Measurements from ENCODE around the gene SCYL2.

GRCh38 chr12:100266585-100266834 lies 467 bp upstream of the SCYL2 start:
- no peak for TF ChIP-seq CTCF (conservative IDR thresholded peaks at IDR 0.05; ENCODE audit: low read depth in 2 of 2)
- no peak for TF ChIP-seq REST (IDR thresholded peaks at IDR 0.05; ENCODE audit: unreplicated experiment)
- TF ChIP-seq EZH2phosphoT487 (IDR thresholded peaks at IDR 0.05; ENCODE audit: unreplicated experiment), result no peak
- TF ChIP-seq EZH2 (IDR thresholded peaks at IDR 0.05; ENCODE audit: low read depth, unreplicated experiment), result no peak
- TF ChIP-seq CREB1 (CRISPR knock-in tag; IDR thresholded peaks at IDR 0.05; ENCODE audit: low read depth), result no peak
- TF ChIP-seq POLR2AphosphoS5 (IDR thresholded peaks at IDR 0.05; ENCODE audit: low read depth), result no peak
- TF ChIP-seq ETS1 (IDR thresholded peaks at IDR 0.05), result no peak
- no peak for TF ChIP-seq ZNF462 (CRISPR knock-in tag; IDR thresholded peaks at IDR 0.05)
- no peak for TF ChIP-seq JUNB (IDR thresholded peaks at IDR 0.05; ENCODE audit: unreplicated experiment)
- no peak for TF ChIP-seq NANOG (IDR thresholded peaks at IDR 0.05; ENCODE audit: borderline replicate concordance)
- TF ChIP-seq STAT1 (IDR thresholded peaks at IDR 0.05; ENCODE audit: unreplicated experiment), result no peak

Data from GM23338 (cell line).